ENCODE data around the gene TACR1.
"Not testable (repeated sequence)": the region's sequence is repeated elsewhere in the genome, so short reads cannot be mapped to it uniquely, and the experiment has no call there.

The TACR1 gene

DNA sequence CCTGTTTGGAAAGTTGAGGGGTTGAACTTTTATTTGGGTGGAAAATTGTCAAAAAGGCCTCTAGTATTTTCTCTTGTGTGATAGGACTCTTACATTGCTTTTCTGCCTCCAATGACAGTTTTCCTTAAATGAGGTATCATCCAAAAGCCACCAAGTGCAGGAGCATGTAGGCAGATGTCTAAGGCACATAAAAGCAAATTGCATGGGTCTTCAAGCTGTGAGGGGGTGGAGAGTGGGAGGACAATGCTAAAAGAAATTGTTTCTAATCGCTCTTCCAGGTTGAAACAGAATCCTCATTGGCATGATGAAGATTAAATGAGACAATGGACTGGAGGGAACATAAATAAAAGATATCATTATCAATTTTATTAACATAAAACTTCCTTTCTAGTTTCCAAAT, 6.8 kb downstream of the TACR1 start:
- no peak for DNase-seq

GRCh38 chr2:75190271-75190990, 8.9 kb downstream of the TACR1 start:
- DNase-seq, result no peak

GRCh38 chr2:75186821-75187220, 12.5 kb downstream of the TACR1 start:
- DNase-seq, result no peak

DNA sequence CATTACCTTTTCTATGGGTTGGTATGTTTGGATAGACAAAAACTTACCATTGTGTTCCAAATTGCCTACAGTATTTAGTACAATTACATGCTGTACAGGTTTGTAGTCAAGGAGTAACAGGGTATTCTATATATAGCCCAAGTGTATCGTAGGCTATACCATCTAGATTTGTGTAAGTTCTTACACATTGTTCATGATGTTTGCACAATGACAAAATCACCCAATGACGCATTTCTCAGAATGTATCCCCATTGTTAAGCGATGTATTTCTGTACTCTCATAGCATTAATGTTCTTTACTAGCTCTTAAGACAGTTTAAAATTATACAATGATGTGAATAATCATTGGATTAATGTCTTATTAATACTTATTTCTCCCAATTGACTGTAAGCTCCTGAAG, 16.7 kb downstream of the TACR1 start:
- no peak for DNase-seq

- DNase-seq, result no peak
Observed at GRCh38 chr2:75180476-75180875, 18.8 kb downstream of the TACR1 start.

DNA sequence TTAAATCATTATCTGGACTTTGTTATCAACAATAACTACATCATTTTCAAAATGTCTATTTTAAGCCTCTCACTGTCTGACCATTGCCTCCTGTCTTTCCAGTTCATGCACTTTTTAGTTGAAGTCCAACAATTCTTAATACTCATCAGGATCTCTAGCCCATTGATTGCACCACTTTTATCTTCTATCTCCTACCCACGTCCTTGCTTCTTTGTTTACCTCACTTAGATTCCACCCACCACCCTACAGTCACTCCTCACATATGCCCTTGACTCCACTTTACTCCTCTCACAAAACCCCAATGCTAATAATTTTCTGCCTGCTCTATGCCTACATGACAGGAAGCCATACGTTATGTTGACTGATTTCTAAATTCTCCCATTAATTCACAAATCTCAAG, 21.9 kb downstream of the TACR1 start:
- DNase-seq, result no peak

GRCh38 chr2:75175456-75175855, 23.9 kb downstream of the TACR1 start:
- no peak for DNase-seq

DNA sequence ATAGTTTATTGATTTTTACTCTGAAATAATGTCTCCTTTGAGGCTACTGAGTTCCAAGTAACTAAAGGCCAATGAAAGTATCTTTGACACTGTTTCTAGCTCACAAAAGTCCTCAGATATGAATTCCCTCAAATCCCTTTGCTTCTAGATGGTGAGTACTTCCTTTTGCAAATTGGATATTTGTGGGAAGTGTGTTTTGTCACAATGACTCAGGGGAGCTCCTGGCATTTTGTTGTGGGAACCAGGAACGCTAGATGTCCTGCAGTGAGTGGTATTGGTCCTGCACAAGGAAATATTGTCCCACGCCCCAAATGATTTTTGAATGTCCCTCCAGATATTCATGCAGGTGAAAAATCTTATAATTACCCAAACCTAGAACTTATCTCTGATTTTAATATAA, 24.3 kb downstream of the TACR1 start:
- DNase-seq, result no peak

GRCh38 chr2:75174519-75174918, 24.8 kb downstream of the TACR1 start:
- no peak for DNase-seq

DNA sequence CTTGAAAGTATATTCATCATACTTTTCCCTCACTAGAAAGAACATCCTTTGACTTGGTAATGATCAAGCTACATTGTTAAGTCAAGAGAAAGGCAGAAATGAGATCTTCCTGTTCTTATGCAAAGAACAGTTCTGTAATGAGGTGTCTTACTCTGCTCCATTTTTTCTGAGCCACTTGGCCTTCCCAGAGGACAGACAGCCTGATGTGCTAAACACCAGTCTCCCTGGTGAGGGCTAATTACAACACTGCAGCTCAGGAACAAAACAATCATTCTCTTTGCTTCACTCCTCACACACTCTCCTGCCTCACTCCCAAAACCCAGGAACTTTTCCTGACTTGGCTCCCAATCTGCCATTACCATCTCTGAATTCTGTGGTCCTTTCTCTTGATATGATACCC, 25.6 kb downstream of the TACR1 start:
- no peak for DNase-seq

- DNase-seq, result not testable (repeated sequence)
Observed at GRCh38 chr2:75171423-75171822, 27.9 kb downstream of the TACR1 start.

DNA sequence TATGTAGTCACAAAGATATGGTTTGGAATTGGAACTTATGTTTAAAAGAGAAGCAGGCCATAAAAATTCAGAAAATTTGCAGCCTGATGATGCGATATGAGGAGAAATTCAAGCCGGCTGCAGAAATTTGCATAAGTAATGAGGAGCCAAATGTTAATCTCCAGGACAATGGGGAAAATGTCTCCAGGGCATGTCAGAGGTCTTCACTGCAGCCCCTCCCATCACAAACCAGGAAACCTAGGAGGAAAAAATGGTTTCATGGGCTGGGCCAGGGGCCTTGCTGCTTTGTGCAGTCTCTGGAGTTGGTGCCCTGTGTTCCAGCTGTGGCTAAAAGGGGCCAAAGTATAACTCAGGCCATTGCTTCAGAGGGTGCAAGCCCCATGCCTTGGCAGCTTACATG, 28.4 kb downstream of the TACR1 start:
- no peak for DNase-seq

- no peak for DNase-seq
Observed at GRCh38 chr2:75168186-75168585, 31.1 kb downstream of the TACR1 start.

DNA sequence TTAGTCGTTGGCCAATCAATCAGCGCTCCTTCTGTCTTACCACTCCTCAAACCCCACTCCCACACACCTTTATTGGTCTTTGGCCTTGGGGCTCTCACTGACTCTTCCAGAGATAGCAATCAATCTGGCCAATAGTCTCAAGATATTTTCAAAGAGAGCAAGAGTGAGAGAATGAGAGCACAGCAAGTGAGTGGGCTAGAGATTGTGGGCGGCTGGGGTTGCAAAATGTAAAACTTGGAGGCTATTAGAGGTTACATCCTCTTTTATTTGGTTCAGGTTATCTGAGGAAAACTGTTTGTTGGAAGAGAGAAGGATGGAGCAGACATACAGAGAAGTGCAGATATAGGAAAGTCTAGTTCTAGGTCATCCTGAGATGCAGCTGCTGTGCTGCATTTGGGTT, 32.8 kb downstream of the TACR1 start:
- DNase-seq, result no peak

- no peak for DNase-seq
Observed at GRCh38 chr2:75162897-75163296, 36.4 kb downstream of the TACR1 start.

DNA sequence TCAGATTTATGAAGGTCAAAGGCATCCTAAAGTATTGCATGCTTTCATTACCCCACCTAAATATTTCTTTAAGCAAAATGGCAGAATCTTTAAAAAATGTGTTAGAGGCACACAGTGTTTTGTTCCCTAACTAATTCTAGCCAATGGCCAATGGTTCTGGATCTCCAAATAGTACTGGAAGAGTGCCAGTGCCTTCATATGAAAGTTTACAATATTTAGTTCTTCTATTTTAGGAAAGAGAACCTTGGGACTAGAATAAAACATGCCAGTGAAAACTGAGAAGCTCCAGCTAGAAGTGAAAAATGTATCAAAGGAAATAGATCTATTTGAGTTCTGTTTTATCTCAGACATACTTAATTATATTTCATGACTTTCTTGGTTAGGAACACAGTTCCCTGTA, 37.1 kb downstream of the TACR1 start:
- no peak for DNase-seq

- peak; percentile 7 for DNase-seq
Observed at GRCh38 chr2:75157435-75157834, 41.9 kb downstream of the TACR1 start.

GRCh38 chr2:75155115-75155514, 44.2 kb downstream of the TACR1 start:
- DNase-seq, result no peak

- peak; percentile 47 for DNase-seq
Observed at GRCh38 chr2:75153221-75153620, 46.1 kb downstream of the TACR1 start.

DNA sequence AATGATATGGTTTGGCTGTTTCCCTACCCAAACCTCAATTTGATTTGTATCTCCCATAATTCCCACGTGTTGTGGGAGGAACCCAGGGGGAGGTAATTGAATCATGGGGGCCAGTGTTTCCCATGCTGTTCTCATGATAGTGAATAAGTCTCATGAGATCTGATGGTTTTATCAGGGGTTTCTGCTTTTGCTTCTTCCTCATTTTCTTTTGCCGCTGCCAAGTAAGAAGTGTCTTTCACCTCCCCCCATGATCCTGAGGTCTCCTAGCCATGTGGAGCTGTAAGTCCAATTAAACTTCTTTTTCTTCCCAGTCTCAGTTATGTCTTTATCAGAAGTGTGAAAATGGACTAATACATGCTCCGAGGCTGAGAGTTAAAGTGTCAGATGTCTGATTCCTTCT, 47.1 kb downstream of the TACR1 start:
- DNase-seq, result not testable (repeated sequence)

GRCh38 chr2:75147884-75148283, 51.4 kb downstream of the TACR1 start:
- DNase-seq, result not testable (repeated sequence)

DNA sequence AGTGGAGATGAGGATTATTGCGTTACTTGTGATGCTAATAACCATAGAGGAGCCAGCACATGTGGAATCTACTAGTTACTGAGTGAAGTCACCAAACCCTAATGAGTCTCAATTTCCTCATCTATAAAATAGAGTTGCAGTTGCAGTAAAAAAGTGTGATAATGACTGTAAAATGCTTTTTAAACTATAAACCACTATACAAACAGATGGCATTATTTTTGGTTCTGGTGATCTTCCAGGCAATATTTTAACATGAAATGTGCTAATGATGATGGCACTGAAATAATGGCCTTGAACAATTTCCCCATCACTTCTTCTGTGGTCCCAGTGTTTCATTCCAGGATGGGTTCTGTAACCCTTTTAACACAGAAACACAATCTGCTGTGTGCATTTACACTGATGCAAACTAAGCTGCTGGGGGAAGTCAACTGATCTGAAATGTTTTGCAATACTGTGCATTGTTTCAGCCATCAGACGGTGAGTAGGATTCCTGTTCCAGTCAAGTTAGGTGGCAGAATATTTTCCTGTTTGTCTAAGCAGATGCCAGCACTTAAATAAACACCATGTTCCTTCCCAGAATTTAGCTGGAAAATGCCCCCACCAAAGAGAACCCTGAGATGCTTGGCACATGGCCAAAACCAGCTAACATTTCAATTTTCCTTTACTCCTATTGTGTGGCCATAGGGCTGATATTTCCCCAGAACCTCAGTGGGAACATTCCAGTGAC, 52.6 kb downstream of the TACR1 start:
- peak; percentile 4 for DNase-seq

DNA sequence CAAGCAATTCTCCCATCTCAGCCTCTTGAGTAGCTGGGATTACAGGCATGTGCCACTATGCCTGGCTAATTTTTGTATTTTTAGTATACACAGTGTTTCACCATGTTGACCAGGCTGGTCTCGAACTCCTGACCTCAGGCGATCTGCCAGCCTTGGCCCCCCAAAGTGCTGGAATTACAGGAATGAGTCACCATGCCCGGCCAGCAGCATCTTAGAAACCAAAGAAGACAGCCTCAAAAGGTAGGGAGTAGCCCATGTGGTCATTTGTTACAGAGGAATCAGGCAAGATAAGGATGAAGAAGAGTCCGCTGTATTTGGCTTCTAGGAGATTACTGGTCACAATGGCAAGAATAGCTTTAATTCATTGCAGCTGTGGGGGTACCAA, 53.1 kb downstream of the TACR1 start:
- DNase-seq, result not testable (repeated sequence)

GRCh38 chr2:75142081-75142480, 57.2 kb downstream of the TACR1 start:
- DNase-seq, result no peak

DNA sequence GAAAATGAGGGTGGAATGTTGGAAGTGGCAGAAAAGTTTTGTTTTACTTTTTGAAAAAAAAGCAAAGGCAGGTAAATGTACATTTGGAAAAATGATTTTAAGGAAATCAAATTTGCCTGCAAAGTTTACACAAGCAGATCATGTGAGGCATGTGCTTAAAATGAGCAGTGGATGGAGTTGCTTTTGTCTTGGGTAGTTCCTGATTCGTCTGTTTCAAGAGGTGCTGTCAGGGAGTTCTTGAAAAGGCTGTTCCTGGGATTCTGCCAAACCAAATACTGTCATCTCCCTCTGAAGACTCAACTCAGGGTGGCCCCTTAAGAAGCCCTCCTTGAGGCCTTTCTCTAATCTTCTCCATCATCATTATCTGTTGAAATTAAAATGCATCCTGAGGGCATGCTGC, 59.0 kb downstream of the TACR1 start:
- peak; percentile 57 for DNase-seq

Measured in NCI-H345 (cell line).